Activated T-cell treated with anti-CD3 and anti-CD28 coated beads for 4 hours (primary cell): ENCODE measurements around the gene DCUN1D2.
"Not testable (repeated sequence)": the region's sequence is repeated elsewhere in the genome, so short reads cannot be mapped to it uniquely, and the experiment has no call there.

Experiments used
- DNase-seq: peaks from one replicate; pipeline ENCODE4 v3.0.0-alpha.2; 2020

The DCUN1D2 gene

GRCh38 chr13:113490496-113491417, at the start of gene DCUN1D2:
Gene DCUN1D2, minus strand, starts transcription at chr13:113490711. Its CDS starts 42 bp downstream, at chr13:113490669.
- peak; percentile 48 for DNase-seq

DNA sequence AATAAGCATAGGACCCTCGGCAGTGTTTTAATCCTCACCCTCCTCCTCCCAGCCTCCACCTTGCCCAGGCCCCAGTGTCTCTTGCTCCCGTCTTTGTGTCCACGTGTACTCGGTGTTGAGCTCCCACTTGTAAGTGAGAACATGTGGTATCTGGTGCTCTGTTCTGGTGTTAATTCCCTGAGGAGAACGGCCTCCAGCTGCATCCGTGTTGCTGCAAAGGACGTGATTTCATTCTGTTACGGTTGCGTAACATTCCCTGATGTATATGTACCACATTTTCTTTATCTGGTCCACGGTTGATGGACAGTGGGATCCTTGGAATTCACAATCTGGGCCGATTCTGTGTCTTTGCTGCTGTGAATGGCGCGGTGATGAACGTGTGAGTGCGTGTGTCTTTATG, 49.3 kb upstream of the DCUN1D2 start:
- DNase-seq, result no peak

GRCh38 chr13:113539176-113539575, 48.7 kb upstream of the DCUN1D2 start:
- DNase-seq, result no peak

DNA sequence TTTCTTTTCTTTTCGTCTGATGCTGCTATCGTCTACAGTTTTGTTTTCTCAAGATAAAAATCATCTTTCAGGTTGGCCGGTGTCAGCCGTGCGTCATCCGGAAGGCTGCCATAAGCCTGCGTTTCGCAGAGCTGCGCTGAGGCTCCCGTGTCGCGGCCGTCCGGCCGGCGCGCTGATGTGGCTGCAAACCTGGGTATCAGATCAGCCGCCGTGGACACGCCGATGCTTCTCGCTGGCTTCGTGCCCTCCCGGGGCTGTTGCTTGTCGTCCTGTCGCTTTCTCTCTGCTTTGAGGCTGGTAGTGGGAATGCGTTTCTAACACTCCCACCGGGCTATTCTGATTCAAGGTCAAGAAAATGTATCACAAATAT, 48.2 kb upstream of the DCUN1D2 start:
- no peak for DNase-seq

DNA sequence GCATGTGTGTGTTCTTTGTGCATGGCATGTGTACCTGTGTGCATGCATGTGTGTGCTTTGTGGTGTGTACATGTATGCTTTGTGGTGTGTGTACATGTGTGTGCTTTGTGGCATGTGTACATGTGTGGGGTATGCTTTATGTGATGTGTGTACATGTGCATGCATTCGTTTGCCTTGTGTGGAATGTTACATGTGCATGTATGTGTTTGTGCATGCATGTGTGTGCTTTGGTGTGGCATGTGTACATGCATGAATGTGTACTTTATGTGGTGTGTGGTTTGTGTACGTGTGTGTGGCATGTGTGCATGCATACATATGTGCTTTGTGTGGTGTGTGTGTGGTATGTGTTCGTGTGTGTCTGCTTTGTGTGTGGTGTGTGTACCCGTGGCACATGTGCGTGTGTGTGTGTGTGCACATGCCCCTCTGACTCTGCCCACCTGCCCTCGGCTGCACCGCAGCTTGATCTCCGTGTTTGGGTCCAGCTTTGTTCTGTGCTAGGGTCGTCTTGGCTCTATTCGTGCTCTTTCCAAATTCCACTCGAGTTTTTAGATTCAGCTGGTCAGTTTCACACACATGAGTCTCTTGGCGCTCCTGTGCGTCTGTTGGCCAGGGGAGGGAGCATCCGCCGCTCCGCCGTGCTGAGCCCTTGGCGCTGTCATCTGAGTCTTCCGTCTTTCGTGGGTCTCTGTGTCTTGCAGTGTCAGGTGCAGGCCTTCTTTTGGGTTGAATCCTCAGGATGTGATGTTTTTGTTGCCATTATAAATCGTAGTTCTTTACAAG, 47.6 kb upstream of the DCUN1D2 start:
- no peak for DNase-seq

DNA sequence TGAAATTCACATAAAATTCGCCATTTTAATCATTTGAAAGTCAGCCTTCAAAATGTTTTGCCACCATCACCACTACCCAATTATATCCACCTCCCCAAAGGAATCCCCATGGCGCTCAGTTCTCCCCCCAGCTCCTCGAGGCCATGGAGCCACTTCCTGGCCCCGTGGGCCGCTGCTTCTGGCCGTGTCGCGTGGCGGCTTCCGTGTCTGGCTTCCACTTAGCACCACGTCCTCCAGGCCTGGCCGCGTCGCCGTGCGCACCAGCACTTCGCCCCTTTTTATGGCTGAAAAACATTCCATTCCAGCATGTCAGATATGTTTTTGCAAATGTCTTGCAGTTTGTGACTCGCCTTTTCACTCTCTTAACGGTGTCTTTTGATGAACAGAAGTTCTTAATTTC, 46.7 kb upstream of the DCUN1D2 start:
- no peak for DNase-seq

- no peak for DNase-seq
Observed at GRCh38 chr13:113536461-113537110, 46.1 kb upstream of the DCUN1D2 start.

GRCh38 chr13:113535381-113535781, 44.9 kb upstream of the DCUN1D2 start:
- DNase-seq, result no peak

DNA sequence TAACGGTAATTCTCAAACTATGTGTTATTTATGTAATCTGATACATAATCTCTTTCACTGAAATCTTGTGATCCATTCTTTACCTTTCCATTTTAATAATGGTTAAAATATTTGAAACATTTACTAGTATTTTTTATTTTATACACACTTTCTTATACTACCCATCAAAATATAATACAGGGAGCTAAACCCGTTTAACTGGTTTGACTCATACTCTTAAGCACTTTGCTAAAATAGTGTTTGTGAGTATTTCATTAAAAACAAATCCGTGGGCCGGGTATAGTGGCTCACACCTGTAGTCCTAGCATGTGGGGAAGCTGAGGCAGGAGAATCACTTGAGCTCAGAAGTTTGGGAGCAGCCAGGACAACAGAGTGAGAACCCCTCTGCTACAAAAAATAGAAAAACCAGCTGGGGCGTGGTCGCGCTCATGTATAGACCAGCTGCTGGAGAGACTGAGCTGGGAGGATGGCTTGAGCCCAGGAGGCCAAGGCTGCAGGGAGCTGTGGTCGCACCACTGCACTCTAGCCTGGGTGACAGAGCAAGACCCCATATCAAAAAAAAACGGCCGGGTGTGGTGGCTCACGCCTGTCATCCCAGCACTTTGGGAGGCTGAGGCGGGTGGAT, 43.8 kb upstream of the DCUN1D2 start:
- DNase-seq, result no peak

DNA sequence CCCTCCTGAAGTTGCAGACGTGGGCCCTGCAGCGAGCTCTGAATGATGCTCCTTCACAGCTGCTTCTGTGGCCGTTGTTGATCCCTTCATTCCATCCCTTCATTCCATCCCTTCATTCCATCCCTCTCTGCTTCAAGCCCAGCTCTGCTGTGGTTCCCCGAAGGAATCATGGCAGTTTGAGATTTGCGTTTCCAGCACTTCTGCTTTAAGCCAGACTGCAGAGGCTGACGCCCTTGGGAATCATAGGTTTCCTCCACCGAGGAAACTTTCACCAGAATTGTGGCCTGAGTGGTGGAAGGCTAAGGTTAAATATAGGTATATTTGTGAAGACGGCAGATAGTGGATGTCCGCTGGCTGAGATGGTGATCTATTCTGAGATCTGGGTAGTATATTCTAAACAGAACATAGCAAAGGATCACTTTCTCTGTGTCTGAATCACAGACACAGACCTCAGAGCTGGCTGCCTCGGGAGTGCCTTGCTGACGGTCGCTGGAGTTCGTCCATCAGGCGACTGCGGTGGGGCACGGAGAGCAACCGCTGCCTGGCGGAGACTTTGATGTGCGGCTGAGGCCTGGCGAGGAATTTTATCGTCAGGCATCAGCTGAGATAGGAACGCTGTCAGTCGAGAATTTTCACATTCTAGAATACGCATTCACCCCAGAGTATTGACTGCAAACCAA, 42.8 kb upstream of the DCUN1D2 start:
- no peak for DNase-seq

- no peak for DNase-seq
Observed at GRCh38 chr13:113532156-113532806, 41.8 kb upstream of the DCUN1D2 start.

GRCh38 chr13:113531041-113531873, 40.7 kb upstream of the DCUN1D2 start:
- DNase-seq, result no peak

DNA sequence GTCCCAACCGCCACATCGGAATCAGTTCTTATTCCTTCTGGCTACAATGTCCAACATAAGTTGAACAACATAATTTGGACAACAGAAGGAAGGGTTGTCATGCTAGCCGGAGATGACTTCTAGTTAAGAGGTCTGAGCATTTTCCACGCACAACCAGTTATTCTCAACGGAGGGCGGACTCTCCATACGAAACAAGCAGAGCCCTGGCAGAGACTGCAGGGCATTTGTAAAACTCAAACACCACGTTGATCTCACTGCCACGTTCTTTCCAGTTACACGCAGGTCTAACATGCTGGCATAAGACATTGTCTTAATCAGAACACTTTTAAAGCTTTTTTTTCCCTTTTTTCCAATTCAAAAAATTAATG, 38.3 kb upstream of the DCUN1D2 start:
- DNase-seq, result no peak

- DNase-seq, result no peak
Observed at GRCh38 chr13:113528101-113528812, 37.7 kb upstream of the DCUN1D2 start.

DNA sequence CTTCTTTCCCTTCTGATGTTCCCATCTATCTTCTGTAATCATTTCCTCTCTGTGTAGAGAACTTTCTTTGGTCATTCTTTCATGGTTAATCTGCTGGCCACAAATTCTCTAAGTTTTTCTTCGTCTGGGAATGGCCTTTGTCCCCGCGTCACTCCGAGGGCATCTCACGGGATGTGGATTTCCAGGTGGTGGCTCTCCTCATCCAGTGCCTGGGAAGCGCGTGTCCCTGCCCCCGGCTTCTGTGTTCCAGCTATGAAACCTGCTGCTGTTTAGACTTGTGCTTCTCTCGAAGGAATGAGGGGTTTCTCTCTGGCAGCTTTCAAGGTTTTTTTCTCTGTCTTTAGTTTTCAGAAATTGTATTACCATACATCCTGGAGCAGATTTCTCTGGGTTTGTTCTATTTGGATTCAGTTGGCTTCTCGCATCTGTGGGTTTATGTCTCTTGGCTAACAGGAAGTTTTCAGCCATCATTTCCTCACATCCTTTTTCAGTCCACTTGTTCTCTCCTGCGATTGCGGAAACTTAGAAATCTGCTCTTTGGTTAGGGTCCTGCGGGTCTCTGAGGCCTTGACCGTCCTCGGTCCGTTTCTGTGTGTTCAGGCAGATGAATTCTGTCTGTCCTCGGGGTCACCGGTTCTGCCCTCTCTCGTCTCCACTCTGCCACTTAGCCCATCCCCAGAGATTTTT, 36.9 kb upstream of the DCUN1D2 start:
- no peak for DNase-seq

DNA sequence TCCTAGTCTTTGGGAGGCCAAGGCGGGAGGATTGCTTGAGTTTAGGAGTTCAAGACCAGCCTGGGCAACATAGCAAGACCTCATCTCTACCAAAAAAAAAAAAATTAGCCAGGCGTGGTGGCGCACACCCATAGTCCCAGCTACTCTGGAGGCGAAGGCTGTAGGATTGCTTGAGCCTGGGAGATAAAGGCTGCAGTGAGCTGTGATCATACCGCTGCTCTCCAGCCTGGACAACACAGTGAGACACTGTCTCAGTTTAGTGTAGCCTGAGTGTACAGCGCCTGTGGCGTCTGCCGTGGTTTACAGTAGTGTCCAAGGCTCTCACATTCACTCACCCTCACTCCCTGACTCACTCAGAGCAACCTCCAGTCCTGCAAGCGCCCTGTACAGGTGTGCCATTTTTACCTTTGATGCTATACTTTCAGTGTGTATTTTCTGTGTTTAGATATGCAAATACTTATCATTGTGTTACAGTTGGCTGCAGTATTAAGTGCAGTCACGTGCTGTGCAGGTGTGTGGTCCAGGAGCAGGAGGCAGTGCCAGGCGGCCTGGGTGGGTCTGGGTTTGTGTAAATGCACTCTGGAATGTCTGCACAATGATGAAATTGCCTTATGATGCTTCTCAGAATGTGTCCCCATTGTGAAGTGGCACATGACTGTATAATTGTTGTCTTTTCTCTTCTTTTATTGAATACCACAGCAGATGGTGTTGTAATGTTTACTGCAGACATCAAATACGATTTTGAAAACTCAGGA, 36.1 kb upstream of the DCUN1D2 start:
- DNase-seq, result no peak

DNA sequence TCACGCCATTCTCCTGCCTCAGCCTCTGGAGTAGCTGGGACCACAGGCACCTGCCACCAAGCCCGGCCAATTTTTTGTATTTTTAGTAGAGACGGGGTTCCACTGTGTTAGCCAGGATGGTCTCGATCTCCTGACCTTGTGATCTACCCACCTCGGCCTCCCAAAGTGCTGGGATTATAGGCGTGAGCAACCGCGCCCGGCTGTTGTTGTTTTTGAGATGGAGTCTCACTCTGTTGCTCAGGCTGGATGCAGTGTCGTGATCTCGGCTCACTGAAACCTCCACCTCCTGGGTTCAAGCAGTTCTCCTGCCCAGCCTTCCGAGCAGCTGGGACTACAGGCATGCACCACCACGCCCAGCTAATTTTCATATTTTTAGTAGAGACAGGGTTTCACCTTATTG, 31.9 kb upstream of the DCUN1D2 start:
- DNase-seq, result not testable (repeated sequence)

DNA sequence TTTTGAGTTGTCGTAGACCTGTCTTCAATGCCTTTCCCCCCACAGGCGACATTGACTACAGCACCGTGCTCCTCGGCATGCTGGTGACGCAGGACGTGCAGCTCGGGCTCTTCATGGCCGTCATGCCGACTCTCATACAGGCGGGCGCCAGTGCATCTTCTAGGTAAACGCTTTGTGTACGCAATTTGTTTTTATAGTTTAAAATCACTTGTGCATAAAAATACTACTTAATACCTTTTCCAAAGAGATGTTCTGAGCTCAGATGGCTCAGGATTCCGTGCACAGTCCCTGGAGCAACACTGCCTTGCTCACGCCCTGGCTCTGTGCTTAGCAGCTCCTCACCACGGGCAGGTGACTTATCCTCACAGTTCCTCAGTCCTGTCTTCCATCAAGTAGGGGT, 30.1 kb upstream of the DCUN1D2 start:
- DNase-seq, result no peak

GRCh38 chr13:113519556-113519955, 29.0 kb upstream of the DCUN1D2 start:
- DNase-seq, result no peak
